ENCODE results near the gene FOSL1. TPM values are rescaled to one million over a fixed set of nuclear protein-coding genes. Genes with fewer than 3 reads are reported as not detected.

The FOSL1 gene
- total RNA-seq, 8 experiments from 2014 or later: 0.33 to 8.8 (median 1.0) TPM

DNA sequence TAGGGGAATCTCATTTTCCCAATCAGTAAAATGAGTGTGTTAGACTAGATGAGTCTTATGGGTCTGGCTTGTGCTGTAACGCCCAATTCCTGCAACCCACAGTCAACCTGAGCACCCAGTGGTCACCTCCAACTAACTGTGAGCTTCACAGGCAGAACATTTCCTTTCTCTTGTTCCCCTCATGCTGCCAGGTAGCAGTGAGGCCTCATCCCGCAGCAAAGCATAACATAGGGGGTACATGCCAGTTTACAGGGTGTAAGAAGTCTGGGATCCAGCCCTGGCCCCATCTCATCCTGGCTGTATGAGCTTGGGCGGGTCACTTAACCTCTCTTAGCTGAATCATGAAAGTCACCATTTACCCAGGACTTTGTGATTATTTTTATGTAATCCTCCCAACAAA lies 31.3 kb downstream of the FOSL1 start:
- no peak for ATAC-seq (replicated peaks in 6 of 8)
- H3K27ac ChIP-seq: no peak overlapping the region
- 60 to 100% (median 100%) methylated on average over 1 to 2 of the region's 3 CpGs; no CpG with 5 or more reads in 3 of the 10 experiments for WGBS, 10 experiments

DNA sequence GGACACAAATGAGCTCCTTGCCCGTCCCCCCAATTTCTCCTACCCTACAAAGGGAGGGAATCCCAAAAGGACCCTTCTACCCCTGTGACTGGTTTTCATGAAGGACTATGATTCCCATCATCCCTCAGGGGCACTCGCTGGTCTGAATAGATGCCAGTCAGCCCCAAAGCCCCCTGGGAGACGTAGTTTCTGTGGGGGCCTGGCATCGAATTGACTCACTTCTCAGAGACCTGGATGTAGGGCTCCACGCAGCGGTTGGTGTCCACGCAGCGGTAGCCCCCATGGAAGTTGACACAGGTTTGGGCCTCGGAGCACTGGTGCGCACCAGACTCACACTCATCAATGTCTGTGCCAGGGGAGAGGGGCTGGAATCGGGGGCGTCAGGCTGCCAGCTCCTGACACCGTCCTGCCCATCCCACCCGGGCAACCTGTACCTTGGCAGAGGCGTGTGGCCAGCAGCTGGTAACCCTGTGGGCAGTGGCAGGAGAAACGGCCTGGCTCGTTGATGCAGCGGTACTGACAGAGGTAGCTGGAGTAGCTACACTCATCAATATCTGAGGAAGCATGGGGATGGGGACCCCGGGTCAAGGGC lies 32.0 kb downstream of the FOSL1 start:
- in situ Hi-C loops (cut with MboI; ENCODE audit: low pct_unique_long_range_greater_than_20kb in 2 of 9, low sequenced_read_pairs in 9 of 9, unreplicated experiment in 9 of 9): no loop called here
- WGBS, 10 experiments: 48 to 100% (median 57%) methylated on average over 2 to 5 of the region's 19 CpGs; no CpG with 5 or more reads in 6 of the 10 experiments
- peak overlapping the region in 1 of 5 donors; percentile 21 for H3K4me3 ChIP-seq
- peak in 5 of 8 experiments; percentile 18 to 43 (median 35) for ATAC-seq (replicated peaks in 6 of 8)
- peaks cover 8 to 28% of the 10 kb centered on the region in 2 donors for H3K4me1 ChIP-seq (replicated peaks in 1 of 2)
- H3K27ac ChIP-seq: no peak overlapping the region

More for the DNA sequence above, 31.3 kb downstream of the FOSL1 start:
- Histone ChIP-seq H3K4me1 (replicated peaks in 1 of 2) (peaks cover 8 to 32% of the 10 kb centered on the region in 2 donors), H3K4me3 (no peak overlapping the region)
- in situ Hi-C loops (cut with MboI; ENCODE audit: low pct_unique_long_range_greater_than_20kb in 2 of 9, low sequenced_read_pairs in 9 of 9, unreplicated experiment in 9 of 9): no loop called here

DNA sequence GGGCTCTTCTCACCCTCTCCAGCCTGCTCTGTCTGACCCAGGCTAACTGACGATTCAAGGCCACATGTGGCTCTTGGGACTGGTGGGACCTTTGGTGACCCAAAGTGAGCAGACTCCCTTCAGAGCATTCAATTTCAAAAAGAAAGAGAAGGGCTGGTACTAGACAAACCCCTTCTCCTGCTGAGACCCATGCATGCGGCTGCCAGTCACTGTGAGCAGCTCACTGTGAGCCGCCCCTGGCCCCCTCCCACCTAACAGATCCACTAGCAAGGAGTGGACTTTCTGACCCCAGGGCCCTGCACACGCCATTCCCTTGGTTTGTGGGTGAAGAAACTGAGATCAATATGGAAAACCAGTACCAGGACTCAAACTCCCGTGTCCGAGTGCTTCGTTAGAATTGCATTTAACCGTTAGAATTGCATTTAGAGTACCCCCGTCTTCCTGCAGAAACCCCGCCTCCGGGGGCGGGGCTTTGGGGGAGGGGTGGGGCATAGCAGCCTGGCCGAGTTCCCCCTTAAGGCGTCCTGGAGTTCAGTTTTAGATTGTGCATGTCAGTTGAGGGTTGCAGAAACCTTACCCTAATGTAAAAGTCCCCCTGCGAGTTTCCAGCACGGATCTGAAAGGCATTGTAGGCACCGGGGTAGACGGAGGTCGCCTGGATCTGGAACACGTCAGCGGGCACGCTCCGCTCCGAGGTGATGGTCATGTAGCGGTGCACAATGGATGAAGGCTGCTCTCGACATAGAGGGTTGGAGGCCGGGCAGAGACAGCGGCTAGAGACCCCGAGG lies 32.7 kb downstream of the FOSL1 start:
- Histone ChIP-seq H3K4me3 (peak overlapping the region in 1 of 5 donors; percentile 21), H3K4me1 (replicated peaks in 1 of 2) (peaks cover 8 to 22% of the 10 kb centered on the region in 2 donors), H3K27ac (no peak overlapping the region)
- peak in 5 of 8 experiments; percentile 1 to 28 (median 10) for ATAC-seq (replicated peaks in 6 of 8)
- 22 to 53% (median 33%) methylated on average over 2 to 7 of the region's 29 CpGs; no CpG with 5 or more reads in 6 of the 10 experiments for WGBS, 10 experiments
- in situ Hi-C loops (cut with MboI; ENCODE audit: low pct_unique_long_range_greater_than_20kb in 2 of 9, low sequenced_read_pairs in 9 of 9, unreplicated experiment in 9 of 9): no loop called here

DNA sequence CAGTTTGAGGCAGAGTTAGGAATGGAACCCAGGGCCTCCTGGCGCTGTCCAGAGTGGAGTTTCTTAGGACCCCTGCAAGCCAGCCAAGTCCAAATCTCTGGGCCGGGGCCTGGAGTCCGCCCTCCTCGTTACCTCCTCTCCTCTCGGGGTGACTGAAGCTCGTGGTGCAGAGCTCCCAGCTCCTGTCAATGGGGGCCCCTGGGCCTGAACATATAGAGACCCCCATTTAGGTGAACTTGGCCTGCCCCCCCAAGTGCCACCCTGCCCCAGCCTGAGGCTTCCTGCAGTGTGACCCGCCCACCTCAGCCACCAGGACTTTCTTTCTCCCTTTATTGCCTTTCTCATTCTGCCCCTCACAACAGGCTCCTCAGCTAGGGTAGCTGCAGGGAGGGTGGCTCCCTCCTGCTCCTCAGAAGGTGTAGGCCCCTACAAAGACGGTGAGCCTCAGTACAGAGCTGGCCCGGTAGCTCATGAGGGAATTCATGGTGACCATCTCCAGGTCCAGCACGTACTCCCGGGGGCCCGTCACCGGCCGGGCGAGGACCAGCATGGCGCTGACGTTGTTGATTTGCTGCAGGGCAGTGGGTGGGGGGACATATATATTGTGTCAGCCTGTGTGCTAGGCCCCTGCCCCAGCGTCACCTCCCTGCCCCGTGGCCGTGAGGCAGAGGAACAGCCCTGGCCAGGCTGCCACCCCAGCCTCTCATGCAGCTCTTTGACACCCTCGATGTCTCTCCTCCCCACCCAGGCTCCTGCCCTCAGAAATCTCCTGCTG lies 33.5 kb downstream of the FOSL1 start:
- Histone ChIP-seq H3K4me1 (replicated peaks in 1 of 2) (peaks cover 8 to 14% of the 10 kb centered on the region in 2 donors), H3K27ac (no peak overlapping the region), H3K4me3 (no peak overlapping the region)
- in situ Hi-C loops (cut with MboI; ENCODE audit: low pct_unique_long_range_greater_than_20kb in 2 of 9, low sequenced_read_pairs in 9 of 9, unreplicated experiment in 9 of 9): no loop called here
- ATAC-seq (replicated peaks in 6 of 8): no peak
- WGBS, 10 experiments: 33 to 100% (median 90%) methylated on average over 1 to 13 of the region's 21 CpGs; no CpG with 5 or more reads in 5 of the 10 experiments

DNA sequence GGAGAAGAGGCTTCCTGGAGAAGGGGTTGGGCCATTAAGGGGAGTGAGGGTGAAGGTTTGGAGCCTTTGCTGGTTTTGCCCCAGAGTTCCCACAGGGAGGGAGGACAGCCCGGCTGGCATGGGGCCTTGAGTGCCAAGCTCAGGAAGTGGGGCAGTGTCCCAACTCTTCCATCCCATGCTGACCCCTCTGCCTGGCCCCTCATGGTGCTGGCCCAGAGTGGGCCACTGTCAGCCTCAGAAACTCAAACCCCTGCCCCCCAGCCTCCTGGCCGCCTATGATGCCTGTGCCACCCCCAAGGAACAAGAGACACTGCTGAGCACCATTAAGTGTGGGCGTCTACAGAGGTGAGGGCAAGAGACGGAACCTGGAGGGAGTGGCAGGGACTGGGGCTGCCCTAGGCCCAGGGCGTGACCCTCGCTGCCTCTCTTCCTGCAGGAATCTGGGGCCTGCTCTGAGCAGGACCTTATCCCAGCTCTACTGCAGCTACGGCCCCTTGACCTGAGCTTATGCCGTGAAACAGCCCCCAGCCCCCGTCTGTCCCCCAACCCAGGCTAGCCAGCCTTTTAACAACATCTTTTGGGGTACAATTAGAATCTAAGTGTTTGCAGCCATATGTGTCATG lies 34.5 kb downstream of the FOSL1 start:
- ATAC-seq (replicated peaks in 6 of 8): no peak
- WGBS, 10 experiments: 80 to 100% (median 86%) methylated on average over 2 to 3 of the region's 9 CpGs; no CpG with 5 or more reads in 7 of the 10 experiments
- no peak overlapping the region for H3K27ac ChIP-seq
- no peak overlapping the region for H3K4me3 ChIP-seq
- H3K4me1 ChIP-seq (replicated peaks in 1 of 2): peaks cover 6 to 9% of the 10 kb centered on the region in 2 donors
- in situ Hi-C loops (cut with MboI; ENCODE audit: low pct_unique_long_range_greater_than_20kb in 2 of 9, low sequenced_read_pairs in 9 of 9, unreplicated experiment in 9 of 9): no loop called here

DNA sequence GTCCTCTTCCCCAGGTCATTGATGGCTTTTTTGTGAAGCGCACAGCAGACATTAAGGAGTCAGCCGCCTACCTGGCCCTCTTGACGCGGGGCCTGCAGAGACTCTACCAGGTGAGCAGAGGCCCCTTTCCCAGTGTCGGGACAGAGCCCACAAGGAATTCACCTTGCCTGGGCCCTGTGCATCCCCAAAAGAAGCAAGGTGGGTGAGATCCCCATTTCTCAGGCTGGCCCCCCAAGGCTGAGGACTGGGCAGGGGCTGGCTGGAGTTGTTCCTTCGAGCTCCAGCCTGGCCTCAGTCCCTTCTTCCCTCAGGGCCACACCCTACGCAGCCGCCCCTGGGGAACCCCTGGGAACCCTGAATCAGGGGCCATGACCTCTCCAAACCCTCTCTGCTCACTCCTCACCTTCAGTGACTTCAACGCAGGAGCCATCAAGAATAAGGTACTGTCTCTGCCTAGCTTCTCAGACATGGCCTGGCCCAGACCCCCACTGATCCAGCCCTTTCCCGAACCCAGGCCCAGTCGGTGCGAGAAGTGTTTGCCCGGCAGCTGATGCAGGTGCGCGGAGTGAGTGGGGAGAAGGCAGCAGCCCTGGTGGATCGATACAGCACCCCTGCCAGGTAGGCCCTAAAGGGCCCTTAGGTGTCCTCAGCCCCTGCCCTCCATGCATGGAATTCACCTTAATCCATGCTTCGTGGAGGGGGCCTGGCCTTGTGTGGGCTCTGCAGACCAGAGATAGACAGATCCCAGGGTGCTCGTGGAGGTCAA lies 35.3 kb downstream of the FOSL1 start:
- 73 to 100% (median 93%) methylated on average over 2 to 9 of the region's 18 CpGs; no CpG with 5 or more reads in 2 of the 10 experiments for WGBS, 10 experiments
- Histone ChIP-seq H3K27ac (no peak overlapping the region), H3K4me1 (replicated peaks in 1 of 2) (peaks cover 6 to 8% of the 10 kb centered on the region in 2 donors), H3K4me3 (no peak overlapping the region)
- ATAC-seq (replicated peaks in 6 of 8): no peak
- in situ Hi-C loops (cut with MboI; ENCODE audit: low pct_unique_long_range_greater_than_20kb in 2 of 9, low sequenced_read_pairs in 9 of 9, unreplicated experiment in 9 of 9): no loop called here

DNA sequence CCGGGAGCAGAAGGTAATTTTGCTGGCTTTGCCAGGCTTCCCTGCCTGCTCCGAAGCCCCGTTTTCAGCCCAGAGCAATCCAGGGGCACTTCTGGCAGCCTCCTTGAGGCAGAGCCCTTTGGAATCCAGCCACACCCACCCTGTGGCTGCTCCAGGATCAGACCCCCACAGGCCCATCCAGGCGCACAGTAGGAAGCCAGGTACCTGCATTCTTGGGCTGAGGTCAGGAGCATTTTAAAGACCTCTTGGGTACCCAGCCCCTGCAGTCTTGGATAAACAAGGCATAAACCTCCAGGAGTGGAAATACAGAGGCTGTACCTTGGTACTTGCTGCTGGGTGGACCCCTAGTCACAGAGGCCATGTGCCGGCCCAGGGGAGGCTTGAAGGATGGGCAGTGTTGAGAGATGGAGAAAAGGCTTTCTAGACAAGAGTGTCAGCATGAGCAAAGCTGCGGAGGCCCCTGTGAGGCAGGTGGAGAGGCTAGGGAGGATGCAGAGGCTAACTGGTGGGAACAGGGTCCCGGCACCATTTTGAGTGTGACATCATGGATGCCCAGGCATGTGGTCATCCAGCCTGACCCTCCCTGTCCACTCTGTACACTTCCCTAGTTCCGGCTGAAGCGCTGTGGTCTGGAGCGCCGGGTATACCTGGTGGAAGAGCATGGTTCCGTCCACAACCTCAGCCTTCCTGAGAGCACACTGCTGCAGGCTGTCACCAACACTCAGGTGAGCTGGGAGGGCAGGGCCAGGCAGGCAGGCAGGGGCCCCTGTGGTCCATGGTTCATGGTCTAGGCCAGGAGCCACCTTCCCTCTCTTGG lies 36.1 kb downstream of the FOSL1 start:
- H3K4me1 ChIP-seq (replicated peaks in 1 of 2): peaks cover 6 to 8% of the 10 kb centered on the region in 2 donors
- WGBS, 10 experiments: 80 to 100% (median 87%) methylated on average over 1 to 8 of the region's 12 CpGs; no CpG with 5 or more reads in 7 of the 10 experiments
- in situ Hi-C loops (cut with MboI; ENCODE audit: low pct_unique_long_range_greater_than_20kb in 2 of 9, low sequenced_read_pairs in 9 of 9, unreplicated experiment in 9 of 9): no loop called here
- H3K4me3 ChIP-seq: no peak overlapping the region
- no peak for ATAC-seq (replicated peaks in 6 of 8)
- no peak overlapping the region for H3K27ac ChIP-seq

DNA sequence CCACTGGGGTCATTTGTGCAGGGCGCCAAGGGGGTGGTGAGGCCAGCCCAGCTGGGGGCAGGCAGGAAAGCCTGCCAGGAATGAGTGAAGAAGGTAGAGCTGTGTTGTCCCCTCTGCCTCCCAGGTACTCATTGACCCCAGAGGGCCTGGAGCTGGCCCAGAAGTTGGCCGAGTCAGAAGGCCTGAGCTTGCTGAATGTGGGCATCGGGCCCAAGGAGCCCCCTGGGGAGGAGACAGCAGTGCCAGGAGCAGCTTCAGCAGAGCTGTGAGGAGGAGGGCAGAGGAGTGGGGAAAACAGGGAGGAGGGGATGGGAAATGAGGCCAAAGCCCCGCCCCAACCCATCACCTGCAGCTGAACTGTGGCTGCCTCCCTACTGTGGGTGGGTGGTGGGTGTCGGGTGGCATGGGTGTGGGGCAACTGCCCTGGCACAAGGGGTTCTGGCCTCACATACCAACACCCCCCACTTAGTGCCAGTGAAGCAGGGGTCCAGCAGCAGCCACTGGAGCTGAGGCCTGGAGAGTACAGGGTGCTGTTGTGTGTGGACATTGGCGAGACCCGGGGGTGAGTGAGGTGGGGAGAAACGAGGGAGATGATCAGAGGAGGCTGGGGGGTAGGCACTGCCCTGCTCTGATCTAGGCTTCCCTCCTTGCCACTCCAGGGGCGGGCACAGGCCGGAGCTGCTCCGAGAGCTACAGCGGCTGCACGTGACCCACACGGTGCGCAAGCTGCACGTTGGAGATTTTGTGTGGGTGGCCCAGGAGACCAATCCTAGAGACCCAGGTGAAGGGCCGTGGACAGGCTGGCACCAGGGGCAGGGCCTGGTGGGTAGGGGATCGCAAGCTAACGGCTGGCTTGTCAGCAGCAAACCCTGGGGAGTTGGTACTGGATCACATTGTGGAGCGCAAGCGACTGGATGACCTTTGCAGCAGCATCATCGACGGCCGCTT lies 37.0 kb downstream of the FOSL1 start:
- H3K4me1 ChIP-seq (replicated peaks in 1 of 2): peaks cover 6 to 8% of the 10 kb centered on the region in 2 donors
- no peak for ATAC-seq (replicated peaks in 6 of 8)
- 96 to 100% (median 100%) methylated on average over 1 to 4 of the region's 24 CpGs; no CpG with 5 or more reads in 6 of the 10 experiments for whole genome bisulfite sequencing, 10 experiments
- no peak overlapping the region for H3K4me3 ChIP-seq
- in situ Hi-C loops (cut with MboI; ENCODE audit: low pct_unique_long_range_greater_than_20kb in 2 of 9, low sequenced_read_pairs in 9 of 9, unreplicated experiment in 9 of 9): no loop called here
- H3K27ac ChIP-seq: no peak overlapping the region

DNA sequence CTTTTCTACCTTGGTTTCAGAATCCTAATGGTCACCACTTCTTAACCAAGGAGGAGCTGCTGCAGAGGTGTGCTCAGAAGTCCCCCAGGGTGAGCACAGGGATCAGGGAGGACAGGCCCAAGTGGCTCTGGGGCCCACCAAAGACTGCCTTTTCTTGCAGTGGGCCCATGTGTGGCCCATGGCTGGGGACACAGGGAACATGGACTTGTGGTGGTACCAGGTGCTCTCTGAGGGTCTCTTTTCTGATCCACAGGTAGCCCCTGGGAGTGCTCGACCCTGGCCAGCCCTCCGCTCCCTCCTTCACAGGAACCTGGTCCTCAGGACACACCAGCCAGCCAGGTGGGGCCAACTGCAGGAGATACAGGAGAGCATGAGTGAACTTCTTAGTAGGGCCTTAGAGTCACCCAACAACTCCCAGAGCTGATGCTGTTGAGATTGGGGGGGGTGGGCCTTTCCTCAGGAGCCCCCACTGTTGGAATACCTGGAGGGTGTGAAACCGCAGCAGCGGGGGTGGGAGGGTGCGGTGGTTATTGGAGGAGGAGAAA lies 37.9 kb downstream of the FOSL1 start:
- WGBS, 10 experiments: 100% methylated on average over 1 to 3 of the region's 5 CpGs; no CpG with 5 or more reads in 8 of the 10 experiments
- ATAC-seq (replicated peaks in 6 of 8): no peak
- Histone ChIP-seq H3K27ac (no peak overlapping the region), H3K4me3 (no peak overlapping the region), H3K4me1 (replicated peaks in 1 of 2) (peaks cover 6 to 8% of the 10 kb centered on the region in 2 donors)
- in situ Hi-C loops (cut with MboI; ENCODE audit: low pct_unique_long_range_greater_than_20kb in 2 of 9, low sequenced_read_pairs in 9 of 9, unreplicated experiment in 9 of 9): no loop called here

DNA sequence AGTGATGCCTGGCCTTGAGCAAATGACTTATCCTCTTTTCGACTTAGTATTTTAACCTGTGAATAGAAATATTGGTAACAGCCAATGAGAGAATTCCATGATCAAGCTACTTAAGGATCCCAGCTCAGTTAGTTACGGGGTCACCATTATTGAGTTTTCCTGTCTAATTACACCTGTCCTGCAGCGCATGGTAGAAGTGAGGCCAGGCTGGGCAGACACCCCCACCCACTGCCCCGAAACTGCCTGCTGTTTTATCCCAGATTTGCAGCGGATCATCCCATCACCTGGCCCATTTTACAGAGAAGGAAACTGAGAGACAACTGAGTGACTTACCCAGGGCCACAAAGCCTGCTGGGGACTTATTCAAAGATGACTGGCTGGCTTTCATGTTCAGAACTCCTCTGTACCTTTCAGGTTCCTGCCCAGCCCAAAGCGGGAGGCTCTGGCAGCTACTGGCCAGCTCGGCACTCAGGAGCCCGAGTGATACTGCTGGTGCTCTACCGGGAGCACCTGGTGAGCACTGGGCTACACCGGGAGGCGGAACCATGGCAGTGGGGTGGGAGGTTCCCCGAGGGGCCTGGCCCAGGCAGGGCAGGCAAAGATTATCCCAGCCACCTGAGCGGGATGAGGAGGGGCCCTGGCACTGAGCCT lies 38.5 kb downstream of the FOSL1 start:
- in situ Hi-C loops (cut with MboI; ENCODE audit: low pct_unique_long_range_greater_than_20kb in 2 of 9, low sequenced_read_pairs in 9 of 9, unreplicated experiment in 9 of 9): no loop called here
- H3K4me1 ChIP-seq (replicated peaks in 1 of 2): peaks cover 6% of the 10 kb centered on the region in 2 donors
- 17 to 95% (median 79%) methylated on average over 1 to 12 of the region's 13 CpGs; no CpG with 5 or more reads in 4 of the 10 experiments for WGBS, 10 experiments
- peak overlapping the region; percentile 76 to 94 (median 88) for H3K4me3 ChIP-seq
- H3K27ac ChIP-seq: no peak overlapping the region
- no peak for ATAC-seq (replicated peaks in 6 of 8)

Data from motor neuron (in vitro differentiated cells).